Activated T-helper 2 cell treated with anti-CD3 and anti-CD28 coated beads, Interferon-gamma antibody, Interleukin-2, Interleukin-4, amounts not matched to agents 10 μg/mL and 5 μg/mL and 100 μg/mL, durations not matched to agents 14 hours and 24 hours and 36 hours (primary cell): ENCODE results near the gene FOS. TPM values are rescaled to one million over a fixed set of nuclear protein-coding genes. Genes with fewer than 3 reads are reported as not detected.
"Not testable (repeated sequence)": the region's sequence is repeated elsewhere in the genome, so short reads cannot be mapped to it uniquely, and the experiment has no call there.

Experiments used
- DNase-seq: peaks from one replicate; pipeline ENCODE4 v3.0.0; 2021; ENCODE audit warnings: low spot score
- H3K27ac Mint-ChIP-seq: one replicate; pipeline ENCODE4 v1.8.0; 2021; ENCODE audit warnings: mixed read lengths
- H3K27me3 Mint-ChIP-seq: one replicate; pipeline ENCODE4 v1.8.0; 2021; ENCODE audit warnings: low read depth, mixed read lengths
- H3K36me3 Mint-ChIP-seq: one replicate; pipeline ENCODE4 v1.8.0; 2021; ENCODE audit warnings: low read depth, mixed read lengths
- H3K4me1 Mint-ChIP-seq: one replicate; pipeline ENCODE4 v1.8.0; 2021; ENCODE audit warnings: low read depth, mixed read lengths
- H3K4me3 Mint-ChIP-seq: one replicate; pipeline ENCODE4 v1.8.0; 2021; ENCODE audit warnings: low read depth, mild to moderate bottlenecking, moderate library complexity, mixed read lengths
- H3K9me3 Mint-ChIP-seq: one replicate; pipeline ENCODE4 v1.8.0; 2021; ENCODE audit warnings: mixed read lengths
- intact Hi-C: fragments of 100-400 bp; cut with micrococcal nuclease; formaldehyde crosslinking; loops from one replicate; pipeline ENCODE4 v1.15.1; 2023
- total RNA-seq: library from RNA; stranded (reverse); gene quantifications from 2 replicates; pipeline ENCODE4 v1.2.3, GENCODE V29; 2022

Gene FOS
- total RNA-seq, 1 donor from 2014 or later = 24.7 TPM

DNA sequence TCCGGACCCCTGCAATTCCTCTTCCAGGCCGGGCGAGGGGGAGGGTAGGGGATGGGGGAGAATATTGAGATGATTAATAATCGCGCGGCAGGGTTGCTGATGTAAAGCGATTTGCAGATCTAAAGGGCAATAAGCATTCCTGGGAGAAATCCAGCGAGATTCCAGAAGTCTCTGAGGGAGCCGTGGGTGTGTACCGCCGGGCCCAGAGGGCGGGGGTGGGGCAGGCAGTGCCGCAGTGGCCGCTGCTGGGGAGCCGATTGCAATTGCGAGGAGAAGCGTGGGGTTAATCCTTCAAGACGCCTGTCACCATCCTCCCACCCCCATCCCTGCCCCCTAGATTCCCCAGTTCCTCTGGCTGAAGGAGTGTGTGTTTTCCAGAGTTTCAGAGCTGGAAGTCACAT is 16.4 kb downstream of the FOS start:
- Mint-ChIP-seq H3K9me3 (no peaks in the 10 kb centered on the region), H3K4me1 (peaks cover 22% of the 10 kb centered on the region), H3K36me3 (no peaks in the 10 kb centered on the region), H3K4me3 (peak overlapping the region; percentile 84), H3K27ac (no peak overlapping the region), H3K27me3 (peaks cover 13% of the 10 kb centered on the region)
- intact Hi-C loops = no loop called here
- no peak for DNase-seq

DNA sequence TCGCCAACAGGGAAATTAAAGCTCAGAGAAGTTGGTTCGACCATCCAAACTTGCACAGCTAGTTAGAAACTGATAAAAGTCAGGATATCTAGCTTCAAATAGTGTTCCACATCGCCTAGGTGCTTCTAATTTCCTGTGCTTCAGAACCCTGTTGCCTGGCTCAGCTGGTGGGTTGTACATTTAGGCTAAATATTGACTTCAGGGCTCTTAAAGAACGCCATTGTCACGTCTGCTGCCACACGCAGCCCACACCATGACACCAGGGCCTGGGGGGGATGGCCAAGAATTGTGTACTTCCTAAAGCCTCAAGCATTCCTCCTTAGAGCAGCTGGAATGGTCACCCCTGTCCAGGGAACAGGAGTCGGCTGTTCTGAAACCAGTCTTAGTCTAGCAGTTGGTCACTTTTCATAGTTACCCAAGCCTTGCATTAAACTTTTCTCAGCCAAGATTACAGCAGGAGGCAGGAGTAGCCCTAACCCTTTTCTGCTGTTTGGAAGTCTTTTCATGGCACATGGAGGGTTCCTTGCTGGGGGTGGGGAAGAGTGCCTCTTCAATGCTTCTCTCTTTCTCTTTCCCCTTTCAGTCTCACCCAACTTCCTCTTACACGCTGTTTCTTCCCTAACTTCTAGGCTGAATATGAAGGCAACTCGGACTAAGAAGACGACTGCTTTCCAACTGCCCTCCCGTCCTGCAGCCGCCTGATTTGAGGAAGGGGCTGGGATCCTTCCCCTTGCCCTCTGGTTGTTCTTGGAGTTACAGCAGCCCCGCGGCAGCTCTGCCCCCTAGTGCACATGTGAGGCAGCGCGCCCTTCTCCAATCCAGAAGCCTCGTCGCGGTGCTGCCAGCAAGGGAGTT is 17.1 kb downstream of the FOS start:
- intact Hi-C loops = loop anchor here (1.0 kb wide), 1 partner anchor 163 kb away; no protein-coding TSS in a partner anchor
- H3K36me3 Mint-ChIP-seq = no peaks in the 10 kb centered on the region
- peak overlapping the region; percentile 67 for H3K27ac Mint-ChIP-seq
- H3K9me3 Mint-ChIP-seq = no peaks in the 10 kb centered on the region
- DNase-seq = peak; percentile 67
- peaks cover 7% of the 10 kb centered on the region for H3K27me3 Mint-ChIP-seq
- peak overlapping the region; percentile 84 for H3K4me3 Mint-ChIP-seq
- peaks cover 24% of the 10 kb centered on the region for H3K4me1 Mint-ChIP-seq

DNA sequence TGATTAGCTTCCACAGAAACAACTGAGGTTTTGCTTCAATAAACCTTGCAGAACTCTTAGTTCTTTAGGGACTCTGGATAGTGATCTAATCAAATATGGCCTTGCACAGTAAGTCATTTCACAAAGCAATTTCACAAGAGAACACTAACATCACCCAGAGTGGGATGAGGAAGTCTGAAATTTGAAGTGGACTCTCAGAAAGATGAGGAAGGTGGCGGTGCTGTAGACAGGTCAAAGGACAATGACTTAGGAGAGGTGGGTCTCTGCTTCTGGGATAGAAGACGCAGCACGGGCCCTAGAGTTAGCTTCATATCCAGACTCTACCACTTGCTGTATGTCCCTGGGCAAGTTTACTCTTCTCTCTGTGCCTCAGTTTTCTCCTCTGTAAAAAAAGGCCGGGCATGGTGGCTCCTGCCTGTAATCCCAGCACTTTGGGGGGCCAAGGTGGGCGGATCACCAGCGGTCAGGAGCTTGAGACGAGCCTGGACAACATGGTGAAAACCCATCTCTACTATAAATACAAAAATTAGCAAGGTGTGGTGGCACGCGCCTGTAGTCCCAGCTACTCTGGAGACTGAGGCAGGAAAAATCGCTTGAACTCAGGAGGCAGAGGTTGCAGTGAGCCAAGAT is 18.9 kb downstream of the FOS start:
- peaks cover 41% of the 10 kb centered on the region for H3K4me1 Mint-ChIP-seq
- intact Hi-C loops = no loop called here
- H3K9me3 Mint-ChIP-seq = no peaks in the 10 kb centered on the region

DNA sequence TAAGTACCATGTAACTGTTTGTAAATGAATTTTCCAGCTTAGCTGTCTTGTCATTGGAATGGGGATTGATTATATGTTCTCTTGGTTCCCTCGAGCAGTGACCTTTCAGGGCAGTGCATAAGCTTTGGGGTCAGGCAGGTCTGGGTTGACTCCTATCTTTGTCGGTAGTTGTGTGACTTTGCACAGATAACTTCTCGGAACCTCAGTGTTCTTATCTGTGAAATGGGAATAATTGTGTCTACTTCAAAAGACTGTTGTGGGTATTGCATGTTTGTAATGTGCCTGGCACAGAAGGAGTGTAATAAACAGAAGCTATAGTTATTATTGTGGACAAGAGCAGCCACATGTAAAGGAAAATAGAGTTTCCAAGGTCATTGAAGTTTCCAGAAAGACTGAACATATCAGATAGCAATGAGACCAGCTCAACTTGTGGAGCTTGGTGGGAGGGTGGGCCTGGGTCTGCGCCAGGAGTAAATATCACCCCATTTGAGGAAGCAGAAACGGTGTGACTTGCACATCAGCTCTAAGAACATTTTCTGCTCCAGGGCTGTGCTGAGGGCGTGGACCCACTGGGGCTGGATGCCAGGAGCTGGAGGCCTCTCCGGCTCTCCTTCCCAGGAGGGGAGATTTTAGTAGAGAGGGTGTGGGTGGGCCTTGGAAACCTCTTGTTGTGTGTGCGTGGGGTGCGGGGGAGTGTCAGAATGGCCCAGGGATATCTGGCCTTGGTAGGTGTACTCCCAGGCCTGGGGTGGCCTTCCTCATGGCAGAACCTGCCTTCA is 19.7 kb downstream of the FOS start:
- Mint-ChIP-seq H3K36me3 (no peaks in the 10 kb centered on the region), H3K27me3 (no peaks in the 10 kb centered on the region), H3K9me3 (no peaks in the 10 kb centered on the region), H3K27ac (no peak overlapping the region), H3K4me3 (no peak overlapping the region), H3K4me1 (peaks cover 43% of the 10 kb centered on the region)
- intact Hi-C loops = no loop called here
- no peak for DNase-seq

More for the DNA sequence above, 18.9 kb downstream of the FOS start:
- Mint-ChIP-seq H3K27ac (no peak overlapping the region), H3K27me3 (no peaks in the 10 kb centered on the region), H3K36me3 (no peaks in the 10 kb centered on the region), H3K4me3 (no peak overlapping the region)
- no peak for DNase-seq

DNA sequence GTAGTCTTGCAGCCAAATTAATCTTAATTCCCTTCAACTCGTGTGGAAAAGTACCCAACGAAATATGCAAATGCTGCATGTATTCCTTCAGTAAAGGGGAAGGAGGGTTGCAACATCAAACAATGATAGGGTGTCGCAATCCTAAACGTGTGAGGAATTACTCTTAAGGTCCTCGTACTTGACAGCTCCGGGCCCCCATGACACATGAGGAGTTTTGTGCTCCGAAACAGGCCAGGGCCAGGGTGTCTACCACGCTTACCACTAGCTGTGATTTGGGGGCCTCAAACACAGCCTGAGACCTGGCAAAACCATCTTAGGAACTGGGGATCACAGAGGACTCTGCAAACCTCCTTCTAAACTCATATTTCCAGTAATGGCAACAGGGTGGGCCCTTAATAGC is 20.4 kb downstream of the FOS start:
- H3K27ac Mint-ChIP-seq = no peak overlapping the region

DNA sequence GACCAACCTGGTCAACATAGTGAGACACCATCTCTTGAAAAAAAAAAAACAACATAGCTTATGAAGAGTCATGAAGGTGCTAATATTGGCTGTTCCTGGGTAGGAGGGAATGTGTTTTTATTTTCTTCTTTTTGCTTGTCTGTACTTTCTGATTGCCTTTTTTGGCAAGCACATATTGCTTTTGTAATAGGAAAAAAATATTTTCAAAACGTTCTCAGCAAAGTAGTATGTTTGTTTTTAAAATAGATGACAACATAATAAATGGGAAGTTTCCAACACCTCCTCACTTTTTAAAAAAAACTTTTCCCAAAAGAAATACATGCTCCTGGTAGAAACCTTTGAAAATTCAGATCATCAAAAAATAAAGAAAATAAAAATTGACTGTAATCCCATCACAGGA is 20.9 kb downstream of the FOS start:
- Mint-ChIP-seq H3K4me3 (no peak overlapping the region), H3K27me3 (no peaks in the 10 kb centered on the region), H3K27ac (no peak overlapping the region), H3K4me1 (peaks cover 40% of the 10 kb centered on the region), H3K9me3 (no peaks in the 10 kb centered on the region), H3K36me3 (no peaks in the 10 kb centered on the region)
- intact Hi-C loops = no loop called here
- no peak for DNase-seq

More for the DNA sequence above, 20.4 kb downstream of the FOS start:
- H3K4me3 Mint-ChIP-seq = no peak overlapping the region
- no peaks in the 10 kb centered on the region for H3K27me3 Mint-ChIP-seq
- no peak for DNase-seq
- intact Hi-C loops = no loop called here
- H3K9me3 Mint-ChIP-seq = no peaks in the 10 kb centered on the region
- H3K4me1 Mint-ChIP-seq = peaks cover 42% of the 10 kb centered on the region
- H3K36me3 Mint-ChIP-seq = no peaks in the 10 kb centered on the region

DNA sequence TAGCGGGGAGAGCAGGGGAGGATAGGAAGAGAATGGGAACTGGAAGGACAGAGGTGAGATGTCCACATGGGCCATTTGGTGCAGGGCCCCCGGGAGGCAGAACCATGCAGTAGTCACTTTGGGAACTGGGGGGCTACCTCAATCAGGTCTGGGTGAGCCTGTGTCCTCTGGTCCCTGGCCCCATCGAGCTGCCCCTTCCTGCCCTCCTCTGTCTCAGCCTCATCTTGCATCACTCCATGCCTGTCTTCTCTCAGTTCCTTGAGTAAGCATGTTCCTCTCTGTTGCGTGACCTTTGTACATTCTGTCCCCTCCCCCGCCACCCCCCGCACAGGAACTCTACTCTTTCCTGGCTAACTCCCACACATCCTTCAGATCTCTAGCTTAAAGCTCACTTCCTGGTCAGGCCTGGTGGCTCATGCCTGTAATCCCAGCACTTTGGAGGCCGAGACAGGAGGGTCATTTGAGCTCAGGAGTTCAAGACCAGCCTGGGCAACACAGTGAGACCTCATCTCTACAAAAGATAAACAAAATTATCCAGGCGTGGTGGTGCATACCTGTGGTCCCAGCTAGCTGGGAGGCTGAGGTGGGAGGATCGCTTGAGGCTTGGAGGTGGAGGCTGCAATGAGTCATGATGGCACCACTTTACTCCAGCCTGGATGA is 23.2 kb downstream of the FOS start:
- no peak overlapping the region for H3K4me3 Mint-ChIP-seq
- H3K27ac Mint-ChIP-seq = peak overlapping the region; percentile 72
- H3K4me1 Mint-ChIP-seq = peaks cover 26% of the 10 kb centered on the region
- no peaks in the 10 kb centered on the region for H3K36me3 Mint-ChIP-seq
- no peak for DNase-seq
- intact Hi-C loops = loop anchor here (10.0 kb wide), 1 partner anchor 357 kb away; no protein-coding TSS in a partner anchor
- H3K9me3 Mint-ChIP-seq = no peaks in the 10 kb centered on the region
- H3K27me3 Mint-ChIP-seq = no peaks in the 10 kb centered on the region

DNA sequence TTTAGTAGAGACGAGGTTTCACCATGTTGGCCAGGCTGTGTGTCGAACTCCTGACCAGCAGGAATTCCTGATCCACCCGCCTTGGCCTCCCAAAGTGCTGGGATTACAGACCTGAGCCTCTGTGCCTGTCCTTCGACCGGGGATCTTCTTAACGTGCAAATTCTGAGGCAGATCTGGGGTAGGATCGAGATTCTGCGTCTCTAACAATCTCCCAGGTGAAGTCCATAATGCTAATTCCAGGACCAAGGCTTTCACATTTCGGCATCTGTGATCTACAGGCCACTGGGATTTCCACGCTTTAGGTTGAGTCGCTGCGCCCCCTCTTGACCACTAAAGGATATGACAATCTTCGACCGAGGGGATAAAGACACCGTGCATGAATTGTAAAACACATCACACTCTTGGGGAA is 24.8 kb downstream of the FOS start:
- no peaks in the 10 kb centered on the region for H3K9me3 Mint-ChIP-seq
- no peak overlapping the region for H3K4me3 Mint-ChIP-seq
- intact Hi-C loops = loop anchor here (1.0 to 10.0 kb wide), 2 partner anchors 171 to 359 kb away; no protein-coding TSS in a partner anchor
- no peak overlapping the region for H3K27ac Mint-ChIP-seq
- H3K4me1 Mint-ChIP-seq = peaks cover 34% of the 10 kb centered on the region
- peak; percentile 46 for DNase-seq
- no peaks in the 10 kb centered on the region for H3K36me3 Mint-ChIP-seq
- no peaks in the 10 kb centered on the region for H3K27me3 Mint-ChIP-seq

DNA sequence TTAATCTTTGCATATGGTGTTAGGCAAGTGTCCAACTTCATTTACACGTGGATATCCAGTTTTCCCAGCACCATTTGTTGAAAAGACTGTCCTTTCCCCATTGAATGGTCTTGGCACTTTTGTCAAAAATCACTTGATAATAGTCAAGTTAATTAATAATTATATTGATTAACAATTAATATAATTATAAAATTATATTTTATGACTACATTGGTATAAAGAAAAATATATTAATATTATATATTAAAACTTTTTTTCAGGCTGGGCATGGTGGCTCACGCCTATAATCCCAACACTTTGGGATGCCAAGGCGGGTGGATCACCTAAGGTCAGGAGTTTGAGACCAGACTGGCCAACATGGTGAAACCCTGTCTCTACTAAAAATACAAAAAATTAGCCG is 27.8 kb downstream of the FOS start:
- intact Hi-C loops = loop anchor here (5.0 to 10.0 kb wide), 2 partner anchors 261 to 362 kb away; no protein-coding TSS in a partner anchor
- not testable (repeated sequence) for H3K4me3 Mint-ChIP-seq, DNase-seq, H3K36me3 Mint-ChIP-seq, H3K9me3 Mint-ChIP-seq, H3K27ac Mint-ChIP-seq, H3K27me3 Mint-ChIP-seq
- H3K4me1 Mint-ChIP-seq = peaks cover 27% of the 10 kb centered on the region

DNA sequence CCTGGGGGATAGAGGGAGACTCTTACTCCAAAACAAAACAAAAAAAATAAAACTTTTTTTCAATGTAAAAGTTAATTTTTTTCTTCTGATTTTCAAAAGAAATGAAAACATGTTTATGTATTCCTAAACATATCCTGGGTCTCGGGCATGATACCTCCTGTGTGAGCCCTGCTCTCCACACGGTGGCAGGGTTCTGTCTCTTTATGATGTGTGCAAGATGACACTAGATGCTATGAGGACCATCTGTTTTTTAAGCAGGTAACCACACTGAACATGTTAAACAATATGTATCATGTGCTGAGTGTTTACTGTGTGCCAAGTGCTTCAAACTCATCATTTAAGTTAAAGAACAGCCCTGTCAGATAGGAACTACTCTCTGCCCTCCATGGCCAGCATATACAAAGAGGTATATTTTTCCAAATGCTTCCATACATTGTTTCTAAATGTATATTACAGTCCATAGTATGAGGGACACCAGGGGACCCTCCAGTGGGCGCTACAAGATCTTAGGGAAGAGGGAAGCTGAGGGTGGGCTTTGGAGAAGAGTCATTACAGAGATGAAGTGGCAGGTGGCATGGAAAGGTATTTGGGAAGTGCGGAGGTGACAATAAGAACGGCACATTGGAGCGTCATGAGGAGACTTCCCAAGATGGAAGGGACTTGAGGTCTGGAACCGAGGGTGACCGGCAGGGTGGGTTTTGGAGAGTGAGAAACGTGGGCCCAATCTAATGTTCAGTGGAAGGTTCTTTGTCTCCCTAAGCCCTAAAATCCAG is 28.5 kb downstream of the FOS start:
- H3K4me3 Mint-ChIP-seq = no peak overlapping the region
- no peaks in the 10 kb centered on the region for H3K27me3 Mint-ChIP-seq
- no peaks in the 10 kb centered on the region for H3K36me3 Mint-ChIP-seq
- H3K27ac Mint-ChIP-seq = no peak overlapping the region
- H3K9me3 Mint-ChIP-seq = no peaks in the 10 kb centered on the region
- DNase-seq = no peak
- H3K4me1 Mint-ChIP-seq = peaks cover 22% of the 10 kb centered on the region
- intact Hi-C loops = loop anchor here (1.0 to 10.0 kb wide), 4 partner anchors 180 to 362 kb away; no protein-coding TSS in a partner anchor

DNA sequence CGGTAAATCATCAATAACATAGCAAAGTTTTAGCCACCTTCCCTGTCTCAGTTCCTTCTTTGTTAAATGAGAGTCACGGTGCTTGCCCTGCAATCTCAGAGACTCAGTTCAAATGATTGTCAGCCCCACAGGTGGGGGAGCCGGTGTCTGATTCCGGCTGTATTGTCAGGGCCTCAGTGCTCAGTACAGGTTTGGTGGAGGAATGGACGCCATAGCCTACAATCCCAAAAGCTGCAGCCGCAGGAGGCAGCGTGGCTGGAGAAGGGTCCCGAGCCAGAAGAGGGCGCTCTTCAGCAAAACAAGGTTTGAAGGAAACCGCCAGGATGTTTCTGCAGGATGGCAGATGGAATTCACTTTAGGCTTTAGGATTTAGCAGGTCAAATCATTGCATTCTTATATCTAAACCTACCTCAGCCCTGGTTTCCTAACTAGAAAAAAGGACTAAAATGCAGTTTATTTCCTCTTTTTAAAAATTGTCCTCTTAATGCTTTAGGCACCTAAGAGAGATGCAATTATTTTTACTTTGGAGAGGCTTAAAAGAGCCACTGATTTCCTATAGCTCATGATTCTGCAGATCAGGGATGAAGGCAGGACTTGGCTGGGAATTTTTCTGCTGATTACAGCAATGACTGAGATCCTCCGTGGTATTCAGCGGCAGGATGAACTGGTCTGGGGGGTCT is 29.2 kb downstream of the FOS start:
- no peak overlapping the region for H3K27ac Mint-ChIP-seq
- H3K9me3 Mint-ChIP-seq = no peaks in the 10 kb centered on the region
- peak; percentile 49 for DNase-seq
- H3K36me3 Mint-ChIP-seq = no peaks in the 10 kb centered on the region
- H3K4me3 Mint-ChIP-seq = no peak overlapping the region
- no peaks in the 10 kb centered on the region for H3K27me3 Mint-ChIP-seq
- intact Hi-C loops = loop anchor here (1.0 to 10.0 kb wide), 4 partner anchors 179 to 363 kb away; no protein-coding TSS in a partner anchor
- peaks cover 19% of the 10 kb centered on the region for H3K4me1 Mint-ChIP-seq
